Left lung (tissue), 10 donors: ENCODE measurements around the gene CRTC2. TPM values are rescaled to one million over a fixed set of nuclear protein-coding genes. Genes with fewer than 3 reads are reported as not detected.
"Not testable (repeated sequence)": the region's sequence is repeated elsewhere in the genome, so short reads cannot be mapped to it uniquely, and the experiment has no call there.

ENCODE experiments used
- ATAC-seq: fragments of 200-7000 bp; cut with Tn5 transposase; one replicate; pipeline ENCODE4 v1.9.1; 2020; ENCODE audit warnings: moderate library complexity
- DNase-seq, 4 donors: peaks; one replicate each; pipeline ENCODE4 v3.0.0-alpha.2; 2013 to 2020
- H3K27ac ChIP-seq, 2 donors: fragments of 200-600 bp; sonication (generic) in 1 of 2; one replicate each; pipeline versions ENCODE4 v1.5.0 to v1.8.0; 2020 to 2021
- H3K27me3 ChIP-seq, 2 donors: fragments of 200-600 bp; sonication (generic) in 1 of 2; one replicate each; pipeline versions ENCODE4 v1.5.0 to v1.8.0; 2020 to 2021
- H3K36me3 ChIP-seq, 2 donors: fragments of 200-600 bp; sonication (generic) in 1 of 2; one replicate each; pipeline versions ENCODE4 v1.5.0 to v1.8.0; 2020 to 2021
- H3K4me1 ChIP-seq, 2 donors: fragments of 200-600 bp; one replicate each; pipeline ENCODE4 v1.8.0; 2021
- H3K4me3 ChIP-seq, 2 donors: fragments of 200-600 bp; sonication (generic) in 1 of 2; one replicate each; pipeline versions ENCODE4 v1.5.0 to v1.8.0; 2020 to 2021; ENCODE audit warnings: mild to moderate bottlenecking in 1 of 2
- H3K9me3 ChIP-seq, 2 donors: fragments of 200-600 bp; sonication (generic) in 1 of 2; one replicate each; pipeline versions ENCODE4 v1.5.0 to v1.8.0; 2020 to 2021
- CTCF ChIP-seq, 2 donors: fragments of 200-600 bp; sonication (generic) in 1 of 2; IDR thresholded peaks; one replicate each; pipeline versions ENCODE4 v1.5.0 to v1.8.0; 2021; ENCODE audit warnings: antibody characterized with exemption in 2 of 2
- intact Hi-C, 2 donors: fragments of 100-400 bp; cut with DNase I; formaldehyde crosslinking; loops; one replicate each; pipeline versions ENCODE4 v1.11.2 to v1.14.2; 2022
- polyA plus RNA-seq, 6 donors: library from polyadenylated mRNA; unstranded; fragments of 120-200 nt; gene quantifications; one replicate each; pipeline ENCODE4 v1.2.1, GENCODE V29; 2013; ENCODE audit not compliant: insufficient read length in 6 of 6
- total RNA-seq, 2 donors: library from RNA; stranded (reverse); fragmentation: NEBNext Ultra II Directional; extraction: Animal tissue kit (Norgen Biotek cat#: 25700); gene quantifications; one replicate each; pipeline ENCODE4 v1.2.1, GENCODE V29; 2021
- donor health status: DM: no; HTN: yes; CAD: no.
- donor health status: DM: no; HTN: no; CAD: no.

CRTC2 gene
- total and polyA plus RNA-seq, 8 donors = 39.7 to 54.3 (median 47.1) TPM

GRCh38 chr1:153916297-153916696, 42.1 kb downstream of the CRTC2 start:
- Histone ChIP-seq H3K27ac (no peak overlapping the region), H3K36me3 (no peaks in the 10 kb centered on the region), H3K4me3 (no peak overlapping the region), H3K4me1 (peaks cover 12 to 37% of the 10 kb centered on the region in 2 donors), H3K27me3 (no peaks in the 10 kb centered on the region), H3K9me3 (no peaks in the 10 kb centered on the region)
- no peak for DNase-seq
- TF ChIP-seq CTCF (IDR thresholded peaks at IDR 0.05) = no peak
- intact Hi-C loops = no loop called here
- ATAC-seq = no peak

- no peaks in the 10 kb centered on the region for H3K9me3 ChIP-seq
- peaks cover 0 to 3% of the 10 kb centered on the region in 2 donors for H3K4me1 ChIP-seq
- H3K27me3 ChIP-seq = no peaks in the 10 kb centered on the region
- ATAC-seq (no peak), DNase-seq (no peak)
- peaks cover 0 to 11% of the 10 kb centered on the region in 2 donors for H3K36me3 ChIP-seq
- no peak overlapping the region for H3K27ac ChIP-seq
- intact Hi-C loops = no loop called here
- H3K4me3 ChIP-seq = no peak overlapping the region
- TF ChIP-seq CTCF (IDR thresholded peaks at IDR 0.05) = no peak
These were observed 46.1 kb downstream of the CRTC2 start for GRCh38 chr1:153912349-153912748.

GRCh38 chr1:153910560-153910959, 47.9 kb downstream of the CRTC2 start:
- ATAC-seq, H3K4me3 ChIP-seq, intact Hi-C loops, H3K4me1 ChIP-seq, H3K9me3 ChIP-seq, DNase-seq, H3K27me3 ChIP-seq, H3K27ac ChIP-seq: not testable (repeated sequence)
- peaks cover 0 to 11% of the 10 kb centered on the region in 2 donors for H3K36me3 ChIP-seq

- ATAC-seq (no peak), DNase-seq (no peak)
- no peak overlapping the region for H3K4me3 ChIP-seq
- no peak for TF ChIP-seq CTCF (IDR thresholded peaks at IDR 0.05)
- H3K36me3 ChIP-seq = peaks cover 0 to 11% of the 10 kb centered on the region in 2 donors
- H3K9me3 ChIP-seq = no peaks in the 10 kb centered on the region
- no peaks in the 10 kb centered on the region for H3K27me3 ChIP-seq
- intact Hi-C loops = no loop called here
- H3K4me1 ChIP-seq = peaks cover 0 to 17% of the 10 kb centered on the region in 2 donors
- no peak overlapping the region for H3K27ac ChIP-seq
These were observed 50.3 kb downstream of the CRTC2 start for GRCh38 chr1:153908071-153908470.

- intact Hi-C loops = no loop called here
- peaks cover 0 to 20% of the 10 kb centered on the region in 2 donors for H3K36me3 ChIP-seq
- no peak overlapping the region for H3K4me3 ChIP-seq
- TF ChIP-seq CTCF (IDR thresholded peaks at IDR 0.05) = no peak
- H3K4me1 ChIP-seq = peaks cover 0 to 17% of the 10 kb centered on the region in 2 donors
- H3K27me3 ChIP-seq = no peaks in the 10 kb centered on the region
- ATAC-seq = no peak
- DNase-seq = no peak
- H3K27ac ChIP-seq = no peak overlapping the region
- H3K9me3 ChIP-seq = no peaks in the 10 kb centered on the region
These were observed 51.3 kb downstream of the CRTC2 start for GRCh38 chr1:153907134-153907533.

GRCh38 chr1:153906396-153906795, 52.0 kb downstream of the CRTC2 start:
- Histone ChIP-seq H3K27ac (no peak overlapping the region), H3K36me3 (peaks cover 0 to 20% of the 10 kb centered on the region in 2 donors), H3K4me1 (peaks cover 0 to 17% of the 10 kb centered on the region in 2 donors), H3K4me3 (no peak overlapping the region), H3K27me3 (no peaks in the 10 kb centered on the region), H3K9me3 (no peaks in the 10 kb centered on the region)
- TF ChIP-seq CTCF (IDR thresholded peaks at IDR 0.05) = no peak
- ATAC-seq (no peak), DNase-seq (no peak)
- intact Hi-C loops = no loop called here

- H3K27me3 ChIP-seq, intact Hi-C loops, H3K27ac ChIP-seq, H3K9me3 ChIP-seq, DNase-seq, ATAC-seq, H3K4me3 ChIP-seq: not testable (repeated sequence)
- peaks cover 0 to 17% of the 10 kb centered on the region in 2 donors for H3K4me1 ChIP-seq
- peaks cover 0 to 20% of the 10 kb centered on the region in 2 donors for H3K36me3 ChIP-seq
These were observed 52.5 kb downstream of the CRTC2 start for GRCh38 chr1:153905908-153906307.
